ENCODE measurements around the gene RGS8. TPM values are rescaled to one million over a fixed set of nuclear protein-coding genes. Genes with fewer than 3 reads are reported as not detected.

The RGS8 gene
- total RNA-seq, 2 experiments from 2014 or later: not detected

GRCh38 chr1:182671750-182672486, 12.5 kb downstream of the RGS8 start:
- intact Hi-C loops (cut with DNase I, micrococcal nuclease): no loop called here

GRCh38 chr1:182670032-182670749, 14.2 kb downstream of the RGS8 start:
- Mint-ChIP-seq H3K36me3 (ENCODE audit: low read depth) (no peaks in the 10 kb centered on the region), H3K9me3 (no peaks in the 10 kb centered on the region), H3K27ac (no peak overlapping the region), H3K4me3 (no peak overlapping the region), H3K27me3 (peaks cover 20% of the 10 kb centered on the region), H3K4me1 (ENCODE audit: low read depth) (no peaks in the 10 kb centered on the region)
- Histone ChIP-seq H3K27ac (ENCODE audit: low read depth in 1 of 2, low read length in 2 of 2) (no peak overlapping the region), H3K27me3 (ENCODE audit: control insufficient read depth in 1 of 2, insufficient read depth in 2 of 2, low read length in 2 of 2) (peaks cover 0 to 3% of the 10 kb centered on the region in 2 experiments), H3K36me3 (ENCODE audit: insufficient read depth, low read length) (no peaks in the 10 kb centered on the region), H3K4me1 (ENCODE audit: insufficient read depth, low read length) (no peaks in the 10 kb centered on the region), H3K9me3 (ENCODE audit: control insufficient read depth in 1 of 2, insufficient read depth in 1 of 2, low read length in 2 of 2) (no peaks in the 10 kb centered on the region), H3K4me3 (ENCODE audit: low read length) (no peak overlapping the region)
- ATAC-seq (ENCODE audit: poor library complexity) (no peak), DNase-seq (no peak)
- intact Hi-C loops (cut with DNase I, micrococcal nuclease): no loop called here
- TF ChIP-seq CTCF (IDR thresholded peaks at IDR 0.05): no peak
- POLR2A ChIA-PET: no interaction called here
- CTCF ChIA-PET: interaction anchor here (0.8 to 0.9 kb wide), 2 partner anchors 19 to 69 kb away, joined by 3 read pairs; no protein-coding TSS in a partner anchor

More at GRCh38 chr1:182671750-182672486, 12.5 kb downstream of the RGS8 start:
- DNase-seq (no peak), ATAC-seq (ENCODE audit: poor library complexity) (no peak)
- Mint-ChIP-seq H3K4me3 (no peak overlapping the region), H3K27me3 (peaks cover 20% of the 10 kb centered on the region), H3K36me3 (ENCODE audit: low read depth) (no peaks in the 10 kb centered on the region), H3K9me3 (no peaks in the 10 kb centered on the region), H3K4me1 (ENCODE audit: low read depth) (no peaks in the 10 kb centered on the region), H3K27ac (no peak overlapping the region)
- peaks cover 0 to 3% of the 10 kb centered on the region in 2 experiments for H3K27me3 ChIP-seq (ENCODE audit: control insufficient read depth in 1 of 2, insufficient read depth in 2 of 2, low read length in 2 of 2)
- H3K36me3 ChIP-seq (ENCODE audit: insufficient read depth, low read length): no peaks in the 10 kb centered on the region
- H3K4me1 ChIP-seq (ENCODE audit: insufficient read depth, low read length): no peaks in the 10 kb centered on the region
- CTCF ChIA-PET: interaction anchor here (1.1 kb wide), 1 partner anchor 71 kb away, joined by 3 read pairs; no protein-coding TSS in a partner anchor
- POLR2A ChIA-PET: no interaction called here
- no peak overlapping the region for H3K4me3 ChIP-seq (ENCODE audit: low read length)
- no peak for TF ChIP-seq CTCF (IDR thresholded peaks at IDR 0.05)
- no peak overlapping the region for H3K27ac ChIP-seq (ENCODE audit: low read depth in 1 of 2, low read length in 2 of 2)
- no peaks in the 10 kb centered on the region for H3K9me3 ChIP-seq (ENCODE audit: control insufficient read depth in 1 of 2, insufficient read depth in 1 of 2, low read length in 2 of 2)

GRCh38 chr1:182669266-182669665, 15.1 kb downstream of the RGS8 start:
- Mint-ChIP-seq H3K36me3 (ENCODE audit: low read depth) (no peaks in the 10 kb centered on the region), H3K27me3 (peaks cover 20% of the 10 kb centered on the region), H3K27ac (no peak overlapping the region), H3K4me3 (no peak overlapping the region), H3K9me3 (no peaks in the 10 kb centered on the region), H3K4me1 (ENCODE audit: low read depth) (no peaks in the 10 kb centered on the region)
- POLR2A ChIA-PET: no interaction called here
- TF ChIP-seq CTCF (IDR thresholded peaks at IDR 0.05): no peak
- Histone ChIP-seq H3K27ac (ENCODE audit: low read depth in 1 of 2, low read length in 2 of 2) (no peak overlapping the region), H3K36me3 (ENCODE audit: insufficient read depth, low read length) (no peaks in the 10 kb centered on the region), H3K27me3 (ENCODE audit: control insufficient read depth in 1 of 2, insufficient read depth in 2 of 2, low read length in 2 of 2) (peaks cover 0 to 3% of the 10 kb centered on the region in 2 experiments), H3K4me3 (ENCODE audit: low read length) (no peak overlapping the region), H3K4me1 (ENCODE audit: insufficient read depth, low read length) (no peaks in the 10 kb centered on the region), H3K9me3 (ENCODE audit: control insufficient read depth in 1 of 2, insufficient read depth in 1 of 2, low read length in 2 of 2) (no peaks in the 10 kb centered on the region)
- CTCF ChIA-PET: no interaction called here
- intact Hi-C loops (cut with DNase I, micrococcal nuclease): no loop called here
- ATAC-seq (ENCODE audit: poor library complexity): no peak
- DNase-seq: no peak

All from CD4-positive, alpha-beta T cell (primary cell).